ENCODE data around the gene STAT2.
"Not testable (repeated sequence)": the region's sequence is repeated elsewhere in the genome, so short reads cannot be mapped to it uniquely, and the experiment has no call there.

Gene STAT2

GRCh38 chr12:56324206-56324605 lies 35.7 kb downstream of the STAT2 start:
- no peak for DNase-seq

GRCh38 chr12:56321610-56322009 lies 38.3 kb downstream of the STAT2 start:
- DNase-seq: not testable (repeated sequence)

- DNase-seq: no peak
These were observed 38.9 kb downstream of the STAT2 start for GRCh38 chr12:56321027-56321426.

- no peak for DNase-seq
These were observed 42.2 kb downstream of the STAT2 start for GRCh38 chr12:56317675-56318074.

- DNase-seq: peak; percentile 43
These were observed 44.1 kb downstream of the STAT2 start, which contains the start of gene CNPY2 for GRCh38 chr12:56315622-56316473. Gene CNPY2 (minus strand): TSS chr12:56315988. CDS start chr12:56315217, 771 bp downstream.

- DNase-seq: no peak
These were observed 44.7 kb downstream of the STAT2 start for GRCh38 chr12:56315249-56315621.

- DNase-seq: no peak
These were observed 48.9 kb downstream of the STAT2 start for GRCh38 chr12:56311003-56311402.

- DNase-seq: no peak
These were observed 51.2 kb downstream of the STAT2 start for GRCh38 chr12:56308714-56309113.

DNA sequence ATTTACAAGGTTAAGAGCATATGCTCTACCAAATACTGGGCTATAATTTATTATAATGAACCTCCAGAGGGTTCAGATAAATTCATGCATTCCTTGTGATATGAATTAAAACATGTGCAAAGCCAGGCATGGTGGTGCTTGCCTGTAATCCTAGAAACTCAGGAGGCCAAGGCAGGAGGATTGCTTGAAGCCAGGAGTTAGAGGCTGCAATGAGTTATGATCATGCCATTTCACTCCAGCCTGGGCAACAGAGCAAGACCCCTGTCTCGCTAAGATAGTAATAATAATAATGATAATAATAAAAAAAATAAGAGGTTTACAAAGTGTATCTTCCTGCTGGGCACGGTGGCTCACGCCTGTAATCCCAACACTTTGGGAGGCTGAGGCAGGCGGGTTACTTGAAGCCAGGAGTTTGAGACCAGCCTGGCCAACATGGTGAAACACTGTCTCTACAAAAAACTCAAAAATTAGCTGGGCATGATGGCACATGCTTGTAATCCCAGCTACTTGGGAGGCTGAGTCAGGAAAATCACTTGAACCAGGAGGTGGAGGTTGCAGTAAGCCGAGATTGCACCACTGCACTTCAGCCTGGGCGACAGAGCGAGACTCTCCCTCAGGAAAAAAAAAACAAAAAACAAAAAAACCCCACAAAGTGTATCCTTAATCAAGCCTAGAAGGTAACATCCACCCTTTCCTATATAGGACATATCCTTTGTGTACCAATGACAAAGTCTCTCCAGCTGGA lies 52.5 kb downstream of the STAT2 start:
- DNase-seq: no peak

GRCh38 chr12:56304872-56305590 lies 54.9 kb downstream of the STAT2 start:
- no peak for DNase-seq

DNA sequence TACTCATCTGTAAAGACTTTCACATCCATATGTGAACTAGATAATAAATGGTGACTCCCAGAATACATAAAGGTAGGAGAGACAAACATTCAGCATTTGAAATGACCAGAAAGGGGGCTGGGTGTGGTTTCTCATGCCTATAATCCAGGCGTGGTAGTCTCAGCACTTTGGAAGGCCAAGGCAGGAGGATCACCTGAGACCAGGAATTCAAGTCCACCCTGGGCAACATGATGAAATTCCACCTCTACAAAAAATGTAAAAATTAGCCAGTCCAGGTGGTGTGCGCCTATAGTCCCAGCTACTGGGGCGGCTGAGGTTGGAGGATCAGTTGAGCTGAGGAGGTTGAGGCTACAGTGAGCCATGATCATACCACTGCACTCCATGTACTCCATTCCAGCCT lies 55.6 kb downstream of the STAT2 start:
- no peak for DNase-seq

- DNase-seq: no peak
These were observed 59.1 kb downstream of the STAT2 start for GRCh38 chr12:56300644-56301464.

GRCh38 chr12:56299853-56300643 lies 59.9 kb downstream of the STAT2 start, which contains the start of gene CS:
Gene CS (minus strand): TSS chr12:56300330. CDS start chr12:56300201, 129 bp downstream.
- DNase-seq: peak; percentile 78

GRCh38 chr12:56299308-56299852 lies 60.5 kb downstream of the STAT2 start:
- no peak for DNase-seq

GRCh38 chr12:56298828-56299227 lies 61.1 kb downstream of the STAT2 start:
- DNase-seq: no peak

- DNase-seq: no peak
These were observed 62.5 kb downstream of the STAT2 start for GRCh38 chr12:56297400-56297799.

- no peak for DNase-seq
These were observed 63.6 kb downstream of the STAT2 start for GRCh38 chr12:56296295-56296694.

DNA sequence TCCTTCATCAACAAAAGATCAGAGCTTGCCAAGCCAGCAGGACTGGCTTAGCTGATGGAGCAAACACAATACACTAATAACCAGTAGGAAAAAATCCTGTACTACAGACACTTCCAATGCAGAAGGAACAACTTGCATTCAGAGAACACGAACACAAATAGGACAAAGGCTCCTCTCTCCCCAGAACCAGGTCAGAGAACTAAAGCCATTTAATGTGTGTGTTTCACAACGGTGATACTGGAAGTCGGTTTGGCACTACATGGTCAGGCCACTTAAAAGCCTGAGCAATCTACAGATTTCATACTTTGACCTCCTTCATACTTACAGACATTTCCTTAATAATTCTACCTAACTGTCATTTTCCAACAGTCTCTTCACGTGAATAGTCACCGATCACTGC lies 66.1 kb downstream of the STAT2 start:
- no peak for DNase-seq
